Measurements from ENCODE around the gene CLDN6. TPM values are rescaled to one million over a fixed set of nuclear protein-coding genes. Genes with fewer than 3 reads are reported as not detected.

CLDN6 gene
- total and polyA plus RNA-seq, 2 of the 13 experiments (the other 11 are each of a cell fraction or from before 2014, with no cell fraction given), result 5.9 to 7.6 TPM

DNA sequence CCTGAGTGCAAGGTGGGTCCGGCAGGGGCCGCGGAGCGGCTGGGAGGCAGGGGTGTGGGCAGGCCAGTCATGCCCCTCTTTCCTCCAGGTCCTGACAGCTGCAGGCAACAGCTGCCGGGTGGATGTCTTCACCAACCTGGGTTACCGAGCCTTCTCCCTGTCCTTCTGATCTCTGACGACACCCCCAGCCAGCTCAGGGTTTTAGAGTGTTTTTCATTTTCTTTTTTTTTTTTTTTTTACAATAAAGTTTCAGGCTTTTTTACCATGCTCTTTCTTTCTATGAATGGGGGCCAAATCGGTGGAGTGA is 9.5 kb upstream of the CLDN6 start:
- 93% methylated on average over 8 of the region's 8 CpGs for WGBS (ENCODE audit: low lambda C conversion rate)
- H3K4me2 ChIP-seq (ENCODE audit: low read depth, low read length), result no peak overlapping the region
- no peaks in the 10 kb centered on the region for H3K9me3 ChIP-seq (ENCODE audit: low read length)
- peaks cover 5 to 38% of the 10 kb centered on the region in 2 experiments for H3K27me3 ChIP-seq (ENCODE audit: control insufficient read depth in 1 of 2, insufficient read depth in 2 of 2, low read length in 2 of 2)
- H3K4me3 ChIP-seq (replicated peaks in 1 of 3; ENCODE audit: insufficient read depth in 1 of 3, low read depth in 2 of 3, low read length in 3 of 3), result no peak overlapping the region
- ChIA-PET CTCF (ENCODE audit: low intra/inter-chr PET ratio, low total read pairs) (interaction anchor here (1.7 kb wide), 1 partner anchor 24 kb away, joined by 11 read pairs; no protein-coding TSS in a partner anchor), POLR2A (interaction anchor here (0.9 to 18.8 kb wide), 13 partner anchors 8 to 107 kb away, joined by 3 to 750 read pairs (median 6); partner anchors contain the start of genes CLDN9, IL32, KREMEN2 and PKMYT1)
- DNase-seq (ENCODE audit: low spot score), result no peak
- H3K36me3 ChIP-seq (replicated peaks in 1 of 2; ENCODE audit: control insufficient read depth in 1 of 2, insufficient read depth in 2 of 2, low read length in 2 of 2), result peaks cover 16 to 17% of the 10 kb centered on the region in 2 experiments; a peak in 4 of 5 replicates
- no peak overlapping the region for H3K27ac ChIP-seq (ENCODE audit: extremely low read length, insufficient read depth, low read length)
- H3K9ac ChIP-seq (ENCODE audit: insufficient read depth, low read depth, low read length), result no peak overlapping the region
- H4K20me1 ChIP-seq (ENCODE audit: insufficient read depth, low read length), result peaks cover 17% of the 10 kb centered on the region; the same call in 1 of the 2 replicates
- FAIRE-seq, result no peak
- BruUV-seq (replicated peaks), result no TSS peak
- peaks cover 4% of the 10 kb centered on the region for H3K79me2 ChIP-seq (ENCODE audit: insufficient read depth, low read length)
- H3K4me1 ChIP-seq (ENCODE audit: insufficient read depth, low read length), result peaks cover 41% of the 10 kb centered on the region
- no peak for ATAC-seq
- intact Hi-C loops (cut with micrococcal nuclease; ENCODE audit: unreplicated experiment), result no loop called here
- no peak overlapping the region for H2AFZ ChIP-seq (ENCODE audit: low read length)
- in situ Hi-C loops (cut with HindIII; ENCODE audit: extremely low pct_ligation_motif_present, low pct_unique_long_range_greater_than_20kb), result no loop called here
- no peak for TF ChIP-seq ZNF543 (CRISPR knock-in tag; IDR thresholded peaks at IDR 0.05)
- TF ChIP-seq, protein P1, sequence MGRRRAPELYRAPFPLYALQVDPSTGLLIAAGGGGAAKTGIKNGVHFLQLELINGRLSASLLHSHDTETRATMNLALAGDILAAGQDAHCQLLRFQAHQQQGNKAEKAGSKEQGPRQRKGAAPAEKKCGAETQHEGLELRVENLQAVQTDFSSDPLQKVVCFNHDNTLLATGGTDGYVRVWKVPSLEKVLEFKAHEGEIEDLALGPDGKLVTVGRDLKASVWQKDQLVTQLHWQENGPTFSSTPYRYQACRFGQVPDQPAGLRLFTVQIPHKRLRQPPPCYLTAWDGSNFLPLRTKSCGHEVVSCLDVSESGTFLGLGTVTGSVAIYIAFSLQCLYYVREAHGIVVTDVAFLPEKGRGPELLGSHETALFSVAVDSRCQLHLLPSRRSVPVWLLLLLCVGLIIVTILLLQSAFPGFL (CRISPR knock-in tag; IDR thresholded peaks at IDR 0.05), result no peak
- TF ChIP-seq, protein P2, sequence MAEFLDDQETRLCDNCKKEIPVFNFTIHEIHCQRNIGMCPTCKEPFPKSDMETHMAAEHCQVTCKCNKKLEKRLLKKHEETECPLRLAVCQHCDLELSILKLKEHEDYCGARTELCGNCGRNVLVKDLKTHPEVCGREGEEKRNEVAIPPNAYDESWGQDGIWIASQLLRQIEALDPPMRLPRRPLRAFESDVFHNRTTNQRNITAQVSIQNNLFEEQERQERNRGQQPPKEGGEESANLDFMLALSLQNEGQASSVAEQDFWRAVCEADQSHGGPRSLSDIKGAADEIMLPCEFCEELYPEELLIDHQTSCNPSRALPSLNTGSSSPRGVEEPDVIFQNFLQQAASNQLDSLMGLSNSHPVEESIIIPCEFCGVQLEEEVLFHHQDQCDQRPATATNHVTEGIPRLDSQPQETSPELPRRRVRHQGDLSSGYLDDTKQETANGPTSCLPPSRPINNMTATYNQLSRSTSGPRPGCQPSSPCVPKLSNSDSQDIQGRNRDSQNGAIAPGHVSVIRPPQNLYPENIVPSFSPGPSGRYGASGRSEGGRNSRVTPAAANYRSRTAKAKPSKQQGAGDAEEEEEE (CRISPR knock-in tag; IDR thresholded peaks at IDR 0.05; ENCODE audit: borderline replicate concordance), result no peak
- TF ChIP-seq HDAC6 (IDR thresholded peaks at IDR 0.05; ENCODE audit: low read depth, low read length), result no peak
- no peak for TF ChIP-seq ETV5 (CRISPR knock-in tag; IDR thresholded peaks at IDR 0.05; ENCODE audit: borderline replicate concordance)
- TF ChIP-seq, protein P3, sequence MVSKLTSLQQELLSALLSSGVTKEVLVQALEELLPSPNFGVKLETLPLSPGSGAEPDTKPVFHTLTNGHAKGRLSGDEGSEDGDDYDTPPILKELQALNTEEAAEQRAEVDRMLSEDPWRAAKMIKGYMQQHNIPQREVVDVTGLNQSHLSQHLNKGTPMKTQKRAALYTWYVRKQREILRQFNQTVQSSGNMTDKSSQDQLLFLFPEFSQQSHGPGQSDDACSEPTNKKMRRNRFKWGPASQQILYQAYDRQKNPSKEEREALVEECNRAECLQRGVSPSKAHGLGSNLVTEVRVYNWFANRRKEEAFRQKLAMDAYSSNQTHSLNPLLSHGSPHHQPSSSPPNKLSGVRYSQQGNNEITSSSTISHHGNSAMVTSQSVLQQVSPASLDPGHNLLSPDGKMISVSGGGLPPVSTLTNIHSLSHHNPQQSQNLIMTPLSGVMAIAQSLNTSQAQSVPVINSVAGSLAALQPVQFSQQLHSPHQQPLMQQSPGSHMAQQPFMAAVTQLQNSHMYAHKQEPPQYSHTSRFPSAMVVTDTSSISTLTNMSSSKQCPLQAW (CRISPR knock-in tag; IDR thresholded peaks at IDR 0.05), result no peak
- TF ChIP-seq ATF7 (IDR thresholded peaks at IDR 0.05), result no peak
- no peak for TF ChIP-seq ATF7 (CRISPR knock-in tag; IDR thresholded peaks at IDR 0.05)
- no peak for TF ChIP-seq ZNF343 (CRISPR knock-in tag; IDR thresholded peaks at IDR 0.05)
- no peak for TF ChIP-seq ZNF431 (CRISPR knock-in tag; IDR thresholded peaks at IDR 0.05; ENCODE audit: borderline replicate concordance, low read depth)
- TF ChIP-seq, protein P4, sequence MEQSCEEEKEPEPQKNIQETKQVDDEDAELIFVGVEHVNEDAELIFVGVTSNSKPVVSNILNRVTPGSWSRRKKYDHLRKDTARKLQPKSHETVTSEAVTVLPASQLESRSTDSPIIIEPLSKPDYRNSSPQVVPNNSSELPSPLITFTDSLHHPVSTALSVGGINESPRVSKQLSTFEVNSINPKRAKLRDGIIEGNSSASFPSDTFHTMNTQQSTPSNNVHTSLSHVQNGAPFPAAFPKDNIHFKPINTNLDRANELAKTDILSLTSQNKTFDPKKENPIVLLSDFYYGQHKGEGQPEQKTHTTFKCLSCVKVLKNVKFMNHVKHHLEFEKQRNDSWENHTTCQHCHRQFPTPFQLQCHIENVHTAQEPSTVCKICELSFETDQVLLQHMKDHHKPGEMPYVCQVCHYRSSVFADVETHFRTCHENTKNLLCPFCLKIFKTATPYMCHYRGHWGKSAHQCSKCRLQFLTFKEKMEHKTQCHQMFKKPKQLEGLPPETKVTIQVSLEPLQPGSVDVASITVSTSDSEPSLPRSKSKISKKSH (CRISPR knock-in tag; IDR thresholded peaks at IDR 0.05; ENCODE audit: borderline replicate concordance), result no peak
- TF ChIP-seq, protein P5, sequence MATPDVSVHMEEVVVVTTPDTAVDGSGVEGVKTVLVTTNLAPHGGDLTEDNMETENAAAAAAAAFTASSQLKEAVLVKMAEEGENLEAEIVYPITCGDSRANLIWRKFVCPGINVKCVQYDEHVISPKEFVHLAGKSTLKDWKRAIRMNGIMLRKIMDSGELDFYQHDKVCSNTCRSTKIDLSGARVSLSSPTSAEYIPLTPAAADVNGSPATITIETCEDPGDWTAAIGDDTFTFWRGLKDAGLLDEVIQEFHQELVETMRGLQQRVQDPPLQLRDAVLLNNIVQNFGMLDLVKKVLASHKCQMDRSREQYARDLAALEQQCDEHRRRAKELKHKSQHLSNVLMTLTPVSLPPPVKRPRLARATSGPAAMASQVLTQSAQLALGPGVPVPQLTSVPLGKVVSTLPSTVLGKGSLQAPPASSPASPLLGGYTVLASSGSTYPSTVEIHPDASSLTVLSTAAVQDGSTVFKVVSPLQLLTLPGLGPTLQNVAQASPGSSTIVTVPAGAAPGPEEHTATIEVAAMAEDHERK (CRISPR knock-in tag; IDR thresholded peaks at IDR 0.05; ENCODE audit: low read depth), result no peak
- no peak for TF ChIP-seq ZNF33B (CRISPR knock-in tag; IDR thresholded peaks at IDR 0.05)
- TF ChIP-seq NR3C1 (CRISPR knock-in tag; IDR thresholded peaks at IDR 0.05), result no peak
- TF ChIP-seq, protein P6, sequence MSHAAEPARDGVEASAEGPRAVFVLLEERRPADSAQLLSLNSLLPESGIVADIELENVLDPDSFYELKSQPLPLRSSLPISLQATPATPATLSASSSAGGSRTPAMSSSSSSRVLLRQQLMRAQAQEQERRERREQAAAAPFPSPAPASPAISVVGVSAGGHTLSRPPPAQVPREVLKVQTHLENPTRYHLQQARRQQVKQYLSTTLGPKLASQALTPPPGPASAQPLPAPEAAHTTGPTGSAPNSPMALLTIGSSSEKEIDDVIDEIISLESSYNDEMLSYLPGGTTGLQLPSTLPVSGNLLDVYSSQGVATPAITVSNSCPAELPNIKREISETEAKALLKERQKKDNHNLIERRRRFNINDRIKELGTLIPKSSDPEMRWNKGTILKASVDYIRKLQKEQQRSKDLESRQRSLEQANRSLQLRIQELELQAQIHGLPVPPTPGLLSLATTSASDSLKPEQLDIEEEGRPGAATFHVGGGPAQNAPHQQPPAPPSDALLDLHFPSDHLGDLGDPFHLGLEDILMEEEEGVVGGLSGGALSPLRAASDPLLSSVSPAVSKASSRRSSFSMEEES (CRISPR knock-in tag; IDR thresholded peaks at IDR 0.05), result no peak
- TF ChIP-seq ZNF350 (CRISPR knock-in tag; IDR thresholded peaks at IDR 0.05; ENCODE audit: borderline replicate concordance, low read depth), result no peak
